C1 segment of cervical spinal cord (tissue), 14 donors: ENCODE measurements around the gene ZIC1.

Source experiments
- DNase-seq, 14 donors: peaks; one replicate each; lab custom pipeline; 2025; lab: John Stamatoyannopoulos, UW

ZIC1 gene

GRCh38 chr3:147422196-147422595, 13.0 kb downstream of the ZIC1 start:
- no peak for DNase-seq

GRCh38 chr3:147422601-147423536, 13.7 kb downstream of the ZIC1 start:
- DNase-seq: peak in 1 of 14 donors; percentile 91

- DNase-seq: no peak
Observed at GRCh38 chr3:147423537-147423797, 14.3 kb downstream of the ZIC1 start.

- DNase-seq: peak in 2 of 14 donors; percentile 4 to 77
Observed at GRCh38 chr3:147423798-147424580, 14.8 kb downstream of the ZIC1 start.

GRCh38 chr3:147424581-147425387, 15.6 kb downstream of the ZIC1 start:
- DNase-seq: no peak

GRCh38 chr3:147425388-147425850, 16.3 kb downstream of the ZIC1 start:
- DNase-seq: no peak

- no peak for DNase-seq
Observed at GRCh38 chr3:147426931-147427330, 17.8 kb downstream of the ZIC1 start.

- peak in 1 of 14 donors; percentile 73 for DNase-seq
Observed at GRCh38 chr3:147427746-147428145, 18.6 kb downstream of the ZIC1 start.

GRCh38 chr3:147428326-147428725, 19.2 kb downstream of the ZIC1 start:
- no peak for DNase-seq

- DNase-seq: no peak
Observed at GRCh38 chr3:147428754-147429153, 19.6 kb downstream of the ZIC1 start.

GRCh38 chr3:147431751-147432150, 22.6 kb downstream of the ZIC1 start:
- DNase-seq: no peak

- DNase-seq: no peak
Observed at GRCh38 chr3:147447224-147447623, 38.1 kb downstream of the ZIC1 start.

- no peak for DNase-seq
Observed at GRCh38 chr3:147449669-147450068, 40.5 kb downstream of the ZIC1 start.

GRCh38 chr3:147458995-147459704, 50.0 kb downstream of the ZIC1 start:
- DNase-seq: no peak

GRCh38 chr3:147462856-147463255, 53.7 kb downstream of the ZIC1 start:
- DNase-seq: no peak
